HUES64 (cell line): ENCODE results near the gene PARD3.

Experiments used
- H3K27ac ChIP-seq: 2 replicates; pipeline ENCODE4 v1.7.0; 2013; ENCODE audit warnings: low read depth, low read length, inconsistent platforms
- H3K27me3 ChIP-seq: 2 replicates; pipeline ENCODE4 v1.6.1; 2013; ENCODE audit warnings: mild to moderate bottlenecking, low read length; ENCODE audit not compliant: insufficient read depth
- H3K36me3 ChIP-seq: 2 replicates; pipeline ENCODE4 v1.6.1; 2013; ENCODE audit warnings: mild to moderate bottlenecking, low read length; ENCODE audit not compliant: insufficient read depth
- H3K4me1 ChIP-seq: 2 replicates; pipeline ENCODE4 v1.6.1; 2013; ENCODE audit warnings: mild to moderate bottlenecking, low read length, moderate library complexity; ENCODE audit not compliant: insufficient read depth
- H3K4me3 ChIP-seq: 2 replicates; pipeline ENCODE4 v1.5.1; 2013; ENCODE audit warnings: mild to moderate bottlenecking, low read length, moderate library complexity
- H3K9ac ChIP-seq: 2 replicates; pipeline ENCODE4 v1.6.1; 2013; ENCODE audit warnings: mild to moderate bottlenecking, low read depth, low read length
- H3K9me3 ChIP-seq: 2 replicates; pipeline ENCODE4 v1.6.1; 2013; ENCODE audit warnings: low read depth, low read length; ENCODE audit not compliant: insufficient read depth
- WGBS: fragments of 150-250, 120-280 bp; methylation state at CpG from one replicate; pipeline ENCODE4 v1.1.7; 2013; ENCODE audit warnings: missing lambda C conversion rate; 5-methylcytosine and 5-hydroxymethylcytosine counted together

Gene PARD3

GRCh38 chr10:34262985-34263384 lies 552.1 kb downstream of the PARD3 start:
- WGBS: 82% methylated on average over 1 of the region's 1 CpG
- H3K27me3 ChIP-seq: no peaks in the 10 kb centered on the region
- H3K9me3 ChIP-seq: no peaks in the 10 kb centered on the region
- no peak overlapping the region for H3K4me3 ChIP-seq
- H3K36me3 ChIP-seq: no peaks in the 10 kb centered on the region
- H3K9ac ChIP-seq: no peak overlapping the region
- H3K4me1 ChIP-seq: no peaks in the 10 kb centered on the region
- H3K27ac ChIP-seq: no peak overlapping the region

- no peaks in the 10 kb centered on the region for H3K36me3 ChIP-seq
- no peak overlapping the region for H3K9ac ChIP-seq
- H3K9me3 ChIP-seq: no peaks in the 10 kb centered on the region
- WGBS: 99% methylated on average over 5 of the region's 5 CpGs
- H3K4me3 ChIP-seq: no peak overlapping the region
- no peaks in the 10 kb centered on the region for H3K27me3 ChIP-seq
- no peaks in the 10 kb centered on the region for H3K4me1 ChIP-seq
- no peak overlapping the region for H3K27ac ChIP-seq
Observed at GRCh38 chr10:34260904-34261303, 554.2 kb downstream of the PARD3 start.

- Histone ChIP-seq H3K27ac (no peak overlapping the region), H3K36me3 (no peaks in the 10 kb centered on the region), H3K4me3 (no peak overlapping the region), H3K9ac (no peak overlapping the region), H3K4me1 (peaks cover 24% of the 10 kb centered on the region), H3K9me3 (no peaks in the 10 kb centered on the region), H3K27me3 (no peaks in the 10 kb centered on the region)
- 86% methylated on average over 4 of the region's 4 CpGs for WGBS
Observed at GRCh38 chr10:34256216-34256615, 558.9 kb downstream of the PARD3 start.

- Histone ChIP-seq H3K36me3 (no peaks in the 10 kb centered on the region), H3K4me3 (no peak overlapping the region), H3K9ac (no peak overlapping the region), H3K4me1 (peaks cover 24% of the 10 kb centered on the region), H3K27ac (no peak overlapping the region), H3K9me3 (no peaks in the 10 kb centered on the region), H3K27me3 (no peaks in the 10 kb centered on the region)
- 93% methylated on average over 3 of the region's 3 CpGs for WGBS
Observed at GRCh38 chr10:34255035-34255434, 560.1 kb downstream of the PARD3 start.

- Histone ChIP-seq H3K4me3 (no peak overlapping the region), H3K36me3 (no peaks in the 10 kb centered on the region), H3K27ac (no peak overlapping the region), H3K27me3 (no peaks in the 10 kb centered on the region), H3K4me1 (peaks cover 24% of the 10 kb centered on the region), H3K9ac (no peak overlapping the region), H3K9me3 (no peaks in the 10 kb centered on the region)
Observed at GRCh38 chr10:34254596-34254995, 560.5 kb downstream of the PARD3 start.

- no peaks in the 10 kb centered on the region for H3K9me3 ChIP-seq
- whole genome bisulfite sequencing: 38% methylated on average over 7 of the region's 7 CpGs
- no peak overlapping the region for H3K9ac ChIP-seq
- H3K27ac ChIP-seq: no peak overlapping the region
- peaks cover 24% of the 10 kb centered on the region for H3K4me1 ChIP-seq
- H3K4me3 ChIP-seq: no peak overlapping the region
- H3K27me3 ChIP-seq: no peaks in the 10 kb centered on the region
- no peaks in the 10 kb centered on the region for H3K36me3 ChIP-seq
Observed at GRCh38 chr10:34252111-34252510, 563.0 kb downstream of the PARD3 start.

GRCh38 chr10:34251177-34251576 lies 563.9 kb downstream of the PARD3 start:
- Histone ChIP-seq H3K9ac (no peak overlapping the region), H3K4me1 (peaks cover 24% of the 10 kb centered on the region)
- WGBS: 98% methylated on average over 3 of the region's 4 CpGs

GRCh38 chr10:34250722-34251121 lies 564.4 kb downstream of the PARD3 start:
- H3K9me3 ChIP-seq: no peaks in the 10 kb centered on the region
- 88% methylated on average over 2 of the region's 3 CpGs for WGBS

More at GRCh38 chr10:34251177-34251576, 563.9 kb downstream of the PARD3 start:
- H3K9me3 ChIP-seq: no peaks in the 10 kb centered on the region
- no peaks in the 10 kb centered on the region for H3K36me3 ChIP-seq
- H3K27ac ChIP-seq: no peak overlapping the region
- H3K4me3 ChIP-seq: no peak overlapping the region
- no peaks in the 10 kb centered on the region for H3K27me3 ChIP-seq

GRCh38 chr10:34249634-34250033 lies 565.5 kb downstream of the PARD3 start:
- WGBS: 77% methylated on average over 4 of the region's 4 CpGs

More at GRCh38 chr10:34250722-34251121, 564.4 kb downstream of the PARD3 start:
- no peak overlapping the region for H3K27ac ChIP-seq
- peaks cover 23% of the 10 kb centered on the region for H3K4me1 ChIP-seq
- H3K4me3 ChIP-seq: no peak overlapping the region
- H3K36me3 ChIP-seq: no peaks in the 10 kb centered on the region
- no peak overlapping the region for H3K9ac ChIP-seq
- H3K27me3 ChIP-seq: no peaks in the 10 kb centered on the region

GRCh38 chr10:34247560-34247959 lies 567.5 kb downstream of the PARD3 start:
- Histone ChIP-seq H3K4me3 (no peak overlapping the region), H3K9ac (no peak overlapping the region), H3K27ac (no peak overlapping the region), H3K27me3 (no peaks in the 10 kb centered on the region), H3K9me3 (no peaks in the 10 kb centered on the region), H3K36me3 (no peaks in the 10 kb centered on the region), H3K4me1 (peaks cover 10% of the 10 kb centered on the region; the same call in 1 of the 2 replicates)
- WGBS: 100% methylated on average over 3 of the region's 3 CpGs

More at GRCh38 chr10:34249634-34250033, 565.5 kb downstream of the PARD3 start:
- Histone ChIP-seq H3K27me3 (no peaks in the 10 kb centered on the region), H3K36me3 (no peaks in the 10 kb centered on the region), H3K4me1 (peaks cover 12% of the 10 kb centered on the region), H3K9me3 (no peaks in the 10 kb centered on the region), H3K4me3 (no peak overlapping the region), H3K27ac (no peak overlapping the region), H3K9ac (no peak overlapping the region)

GRCh38 chr10:34244756-34245484 lies 570.2 kb downstream of the PARD3 start:
- no peaks in the 10 kb centered on the region for H3K27me3 ChIP-seq
- no peak overlapping the region for H3K9ac ChIP-seq
- H3K36me3 ChIP-seq: no peaks in the 10 kb centered on the region
- no peak overlapping the region for H3K27ac ChIP-seq
- H3K9me3 ChIP-seq: no peaks in the 10 kb centered on the region
- no peaks in the 10 kb centered on the region for H3K4me1 ChIP-seq
- WGBS: 93% methylated on average over 9 of the region's 9 CpGs
- no peak overlapping the region for H3K4me3 ChIP-seq
